WTC11 (cell line): Measurements from ENCODE around the gene ROBO1. TPM values are rescaled to one million over a fixed set of nuclear protein-coding genes. Genes with fewer than 3 reads are reported as not detected.
A peak's percentile ranks its signal among the peaks of the same experiment; 100 is the strongest.

Experiments used
- ATAC-seq: fragments of 200-7000 bp; cut with Tn5 transposase; 2 replicates; pipeline ENCODE4 v1.10.0; 2021; ENCODE audit warnings: mild to moderate bottlenecking, moderate library complexity
- CTCF ChIA-PET: fragments of 300-600 bp; sonication (Branson Sonifier 250); formaldehyde crosslinking; loops from one replicate; lab custom pipeline; 2021; ENCODE audit warnings: antibody characterized with exemption; lab: Charles Lee
- POLR2A ChIA-PET: fragments of 350-600 bp; sonication (Branson Sonifier 250); formaldehyde crosslinking; loops from one replicate; lab custom pipeline; 2021; ENCODE audit warnings: antibody characterized with exemption; lab: Charles Lee
- DNase-seq: peaks from one replicate; pipeline ENCODE4 v3.0.0; 2021; ENCODE audit warnings: low spot score
- H3K27ac Mint-ChIP-seq: 2 replicates; pipeline ENCODE4 v1.8.0; 2021; ENCODE audit warnings: mixed read lengths
- H3K27me3 Mint-ChIP-seq: 2 replicates; pipeline ENCODE4 v1.8.0; 2021; ENCODE audit warnings: low read depth, mild to moderate bottlenecking, moderate library complexity, mixed read lengths
- H3K36me3 Mint-ChIP-seq: 2 replicates; pipeline ENCODE4 v1.8.0; 2021; ENCODE audit warnings: mixed read lengths
- H3K4me1 Mint-ChIP-seq: 2 replicates; pipeline ENCODE4 v1.8.0; 2022; ENCODE audit warnings: mixed read lengths
- H3K4me3 Mint-ChIP-seq: 2 replicates; pipeline ENCODE4 v1.8.0; 2021; ENCODE audit warnings: mild to moderate bottlenecking, moderate library complexity, mixed read lengths
- H3K9me3 Mint-ChIP-seq: 2 replicates; pipeline ENCODE4 v1.8.0; 2021; ENCODE audit warnings: mixed read lengths
- ATF2 ChIP-seq: sonication (generic); formaldehyde crosslinking; IDR thresholded peaks from 2 replicates; pipeline ENCODE4 v1.8.1; 2022; ENCODE audit warnings: low read depth, missing genetic modification reagents, borderline replicate concordance
- CDX4 ChIP-seq: fragments of 250-450 bp; sonication (Bioruptor Pico); IDR thresholded peaks from 2 replicates; pipeline ENCODE4 v1.9.0; 2021; ENCODE audit warnings: moderate library complexity, mild to moderate bottlenecking, inconsistent platforms, borderline replicate concordance
- CREM ChIP-seq: sonication (generic); formaldehyde crosslinking; IDR thresholded peaks from 2 replicates; pipeline ENCODE4 v1.8.1; 2022; ENCODE audit warnings: mild to moderate bottlenecking, missing genetic modification reagents, moderate library complexity
- E2F1 ChIP-seq: sonication (generic); formaldehyde crosslinking; IDR thresholded peaks from 2 replicates; pipeline ENCODE4 v1.8.0; 2022; ENCODE audit warnings: mild to moderate bottlenecking, missing genetic modification reagents
- GABPB1 ChIP-seq: sonication (generic); formaldehyde crosslinking; IDR thresholded peaks from 2 replicates; pipeline ENCODE4 v1.8.1; 2023; ENCODE audit warnings: mild to moderate bottlenecking, missing genetic modification reagents
- JAZF1 ChIP-seq: fragments of 250-450 bp; sonication (Bioruptor Pico); IDR thresholded peaks from 2 replicates; pipeline ENCODE4 v1.9.0; 2021; ENCODE audit warnings: moderate library complexity, mild to moderate bottlenecking, inconsistent platforms
- JUN ChIP-seq: sonication (generic); formaldehyde crosslinking; IDR thresholded peaks from 2 replicates; pipeline ENCODE4 v1.8.0; 2023; ENCODE audit warnings: mild to moderate bottlenecking, missing genetic modification reagents
- SOX15 ChIP-seq: fragments of 250-450 bp; sonication (Bioruptor Pico); IDR thresholded peaks from 2 replicates; pipeline ENCODE4 v1.9.0; 2021; ENCODE audit warnings: mild to moderate bottlenecking
- STAT6 ChIP-seq: sonication (generic); formaldehyde crosslinking; conservative IDR thresholded peaks from 2 replicates; pipeline ENCODE4 v1.8.1; 2023; ENCODE audit warnings: mild to moderate bottlenecking, low read depth, missing genetic modification reagents, moderate library complexity
- TCF7 ChIP-seq: sonication (generic); formaldehyde crosslinking; IDR thresholded peaks from 2 replicates; pipeline ENCODE4 v1.8.0; 2022; ENCODE audit warnings: mild to moderate bottlenecking, low read depth, missing genetic modification reagents, moderate library complexity
- ZNF121 ChIP-seq: sonication (generic); formaldehyde crosslinking; IDR thresholded peaks from 2 replicates; pipeline ENCODE4 v1.8.0; 2023; ENCODE audit warnings: missing genetic modification reagents
- ZNF219 ChIP-seq: sonication (generic); formaldehyde crosslinking; IDR thresholded peaks from 2 replicates; pipeline ENCODE4 v1.8.0; 2023; ENCODE audit warnings: missing genetic modification reagents, mild to moderate bottlenecking, borderline replicate concordance
- ZNF263 ChIP-seq: sonication (generic); formaldehyde crosslinking; IDR thresholded peaks from 2 replicates; pipeline ENCODE4 v1.8.1; 2022; ENCODE audit warnings: low read depth, mild to moderate bottlenecking, moderate library complexity, missing genetic modification reagents
- total RNA-seq: library from RNA; stranded (reverse); gene quantifications from 3 replicates; pipeline ENCODE4 v1.2.3, GENCODE V29; 2021
- TF ChIP-seq, protein P1 (sequence below): sonication (generic); formaldehyde crosslinking; IDR thresholded peaks from 2 replicates; pipeline ENCODE4 v1.8.1; 2023; ENCODE audit warnings: mild to moderate bottlenecking, missing genetic modification reagents, moderate library complexity
- TF ChIP-seq, protein P2 (sequence below): fragments of 250-450 bp; sonication (Bioruptor Pico); IDR thresholded peaks from 2 replicates; pipeline ENCODE4 v1.9.0; 2021; ENCODE audit warnings: mild to moderate bottlenecking, borderline replicate concordance

The ROBO1 gene
- total RNA-seq, 1 experiment from 2014 or later, result 90.9 TPM

- no peak for TF ChIP-seq ZNF121 (CRISPR knock-in tag)
- no peak for TF ChIP-seq GABPB1 (CRISPR knock-in tag)
- no peak for TF ChIP-seq ATF2 (CRISPR knock-in tag)
- no peak for TF ChIP-seq CREM (CRISPR knock-in tag)
These were observed 943.9 kb downstream of the ROBO1 start (continued) for GRCh38 chr3:78823859-78824258.

- Mint-ChIP-seq H3K4me3 (no peak overlapping the region), H3K36me3 (no peaks in the 10 kb centered on the region), H3K27ac (peak overlapping the region; percentile 29; the same call in 1 of the 2 replicates), H3K4me1 (no peaks in the 10 kb centered on the region), H3K27me3 (no peaks in the 10 kb centered on the region), H3K9me3 (no peaks in the 10 kb centered on the region; the same call in 1 of the 2 replicates)
- TF ChIP-seq, protein P1, sequence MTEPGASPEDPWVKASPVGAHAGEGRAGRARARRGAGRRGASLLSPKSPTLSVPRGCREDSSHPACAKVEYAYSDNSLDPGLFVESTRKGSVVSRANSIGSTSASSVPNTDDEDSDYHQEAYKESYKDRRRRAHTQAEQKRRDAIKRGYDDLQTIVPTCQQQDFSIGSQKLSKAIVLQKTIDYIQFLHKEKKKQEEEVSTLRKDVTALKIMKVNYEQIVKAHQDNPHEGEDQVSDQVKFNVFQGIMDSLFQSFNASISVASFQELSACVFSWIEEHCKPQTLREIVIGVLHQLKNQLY (CRISPR knock-in tag), result no peak
- no peak for TF ChIP-seq ZNF219 (CRISPR knock-in tag)
- ChIA-PET POLR2A (no interaction called here), CTCF (interaction anchor here (1.0 kb wide), 1 partner anchor 20 kb away, joined by 3 read pairs; no protein-coding TSS in a partner anchor)
- DNase-seq (no peak), ATAC-seq (no peak)
These were observed 944.4 kb downstream of the ROBO1 start for GRCh38 chr3:78823434-78823833.

DNA sequence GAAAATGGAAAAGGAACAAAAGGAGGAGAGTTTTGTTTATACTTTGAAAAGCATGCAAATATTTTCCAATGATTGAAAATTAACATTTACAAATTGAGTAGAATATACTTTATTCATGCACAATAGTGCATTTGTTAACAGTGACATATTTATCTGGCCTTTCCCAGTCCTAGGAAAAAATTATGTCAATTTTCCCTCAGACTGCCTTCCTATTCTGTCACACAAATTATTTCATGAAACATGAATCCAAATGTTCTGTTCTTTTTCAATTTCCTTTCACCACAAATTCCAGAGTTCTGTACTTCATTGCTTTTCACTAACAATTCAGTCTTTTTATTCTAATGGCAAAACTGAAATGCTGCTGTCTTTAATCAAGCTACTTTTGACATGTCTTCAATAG lies 945.1 kb downstream of the ROBO1 start:
- H3K9me3 Mint-ChIP-seq, result no peaks in the 10 kb centered on the region; the same call in 1 of the 2 replicates
- no peaks in the 10 kb centered on the region for H3K36me3 Mint-ChIP-seq
- ATAC-seq (no peak), DNase-seq (no peak)
- no peak overlapping the region for H3K27ac Mint-ChIP-seq
- no peak for TF ChIP-seq JAZF1
- no peak for TF ChIP-seq SOX15 (CRISPR knock-in tag)
- TF ChIP-seq STAT6 (CRISPR knock-in tag), result no peak
- TF ChIP-seq CREM (CRISPR knock-in tag), result no peak
- no peak for TF ChIP-seq GABPB1 (CRISPR knock-in tag)
- no peak for TF ChIP-seq E2F1 (CRISPR knock-in tag)
- TF ChIP-seq, protein P2, sequence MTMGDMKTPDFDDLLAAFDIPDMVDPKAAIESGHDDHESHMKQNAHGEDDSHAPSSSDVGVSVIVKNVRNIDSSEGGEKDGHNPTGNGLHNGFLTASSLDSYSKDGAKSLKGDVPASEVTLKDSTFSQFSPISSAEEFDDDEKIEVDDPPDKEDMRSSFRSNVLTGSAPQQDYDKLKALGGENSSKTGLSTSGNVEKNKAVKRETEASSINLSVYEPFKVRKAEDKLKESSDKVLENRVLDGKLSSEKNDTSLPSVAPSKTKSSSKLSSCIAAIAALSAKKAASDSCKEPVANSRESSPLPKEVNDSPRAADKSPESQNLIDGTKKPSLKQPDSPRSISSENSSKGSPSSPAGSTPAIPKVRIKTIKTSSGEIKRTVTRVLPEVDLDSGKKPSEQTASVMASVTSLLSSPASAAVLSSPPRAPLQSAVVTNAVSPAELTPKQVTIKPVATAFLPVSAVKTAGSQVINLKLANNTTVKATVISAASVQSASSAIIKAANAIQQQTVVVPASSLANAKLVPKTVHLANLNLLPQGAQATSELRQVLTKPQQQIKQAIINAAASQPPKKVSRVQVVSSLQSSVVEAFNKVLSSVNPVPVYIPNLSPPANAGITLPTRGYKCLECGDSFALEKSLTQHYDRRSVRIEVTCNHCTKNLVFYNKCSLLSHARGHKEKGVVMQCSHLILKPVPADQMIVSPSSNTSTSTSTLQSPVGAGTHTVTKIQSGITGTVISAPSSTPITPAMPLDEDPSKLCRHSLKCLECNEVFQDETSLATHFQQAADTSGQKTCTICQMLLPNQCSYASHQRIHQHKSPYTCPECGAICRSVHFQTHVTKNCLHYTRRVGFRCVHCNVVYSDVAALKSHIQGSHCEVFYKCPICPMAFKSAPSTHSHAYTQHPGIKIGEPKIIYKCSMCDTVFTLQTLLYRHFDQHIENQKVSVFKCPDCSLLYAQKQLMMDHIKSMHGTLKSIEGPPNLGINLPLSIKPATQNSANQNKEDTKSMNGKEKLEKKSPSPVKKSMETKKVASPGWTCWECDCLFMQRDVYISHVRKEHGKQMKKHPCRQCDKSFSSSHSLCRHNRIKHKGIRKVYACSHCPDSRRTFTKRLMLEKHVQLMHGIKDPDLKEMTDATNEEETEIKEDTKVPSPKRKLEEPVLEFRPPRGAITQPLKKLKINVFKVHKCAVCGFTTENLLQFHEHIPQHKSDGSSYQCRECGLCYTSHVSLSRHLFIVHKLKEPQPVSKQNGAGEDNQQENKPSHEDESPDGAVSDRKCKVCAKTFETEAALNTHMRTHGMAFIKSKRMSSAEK (CRISPR knock-in tag), result no peak
- no peak for TF ChIP-seq ZNF263 (CRISPR knock-in tag)
- TF ChIP-seq CDX4 (CRISPR knock-in tag), result no peak
- no peak for TF ChIP-seq TCF7 (CRISPR knock-in tag)
- TF ChIP-seq JUN (CRISPR knock-in tag), result no peak
- H3K4me3 Mint-ChIP-seq, result no peak overlapping the region
- POLR2A ChIA-PET, result no interaction called here
- H3K4me1 Mint-ChIP-seq, result no peaks in the 10 kb centered on the region
- H3K27me3 Mint-ChIP-seq, result no peaks in the 10 kb centered on the region
- CTCF ChIA-PET, result no interaction called here
